HG02973 (cell line): ENCODE measurements around the gene IFIT2.
A peak's percentile ranks its signal among the peaks of the same experiment; 100 is the strongest.
"Not testable (repeated sequence)": the region's sequence is repeated elsewhere in the genome, so short reads cannot be mapped to it uniquely, and the experiment has no call there.

Experiments used
- ATAC-seq: cut with Tn5 transposase; IDR thresholded peaks from one replicate; pipeline ENCODE4 v1.9.1; 2021; ENCODE audit warnings: moderate library complexity; ENCODE audit not compliant: unreplicated experiment

The IFIT2 gene

DNA sequence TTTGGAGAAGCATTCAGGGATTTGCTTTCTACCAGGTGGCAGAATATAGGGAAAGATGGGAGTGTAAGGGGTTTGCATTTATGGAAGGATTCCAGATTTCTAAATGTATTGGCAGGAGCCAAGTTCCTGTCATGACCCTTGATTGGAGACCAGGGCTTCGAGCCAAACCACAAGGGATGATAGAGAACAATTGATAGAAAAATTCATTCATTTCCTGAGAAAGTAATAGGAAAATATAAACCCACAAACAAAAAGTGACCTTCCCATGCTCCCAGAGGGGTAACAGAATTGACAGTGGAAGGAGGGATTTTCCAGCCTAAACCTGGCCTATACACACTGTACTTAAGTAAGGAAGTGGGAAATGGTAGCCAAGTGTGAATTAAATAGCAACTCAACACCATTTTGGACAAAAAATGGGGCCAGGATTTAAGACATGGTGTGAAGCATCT is 22.4 kb upstream of the IFIT2 start:
- no peak for ATAC-seq

DNA sequence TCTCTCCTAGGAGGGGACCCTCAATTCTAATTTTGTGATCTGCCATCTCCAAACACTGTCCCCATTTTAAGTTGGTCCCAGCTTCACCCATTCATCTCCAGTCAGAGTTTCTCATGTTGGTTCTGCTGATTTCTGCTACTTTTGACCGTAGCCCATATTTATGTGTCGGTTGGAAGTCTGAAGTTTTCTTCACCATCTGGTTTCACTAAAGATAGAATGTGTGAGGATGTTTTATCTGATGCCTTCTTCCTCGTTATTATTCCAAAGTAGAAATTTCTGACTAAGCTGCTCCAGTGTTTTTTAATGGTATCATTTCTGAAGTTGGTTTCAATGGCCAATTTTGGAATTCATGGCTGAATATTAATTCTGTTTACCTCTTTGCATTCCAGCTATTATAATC is 21.3 kb upstream of the IFIT2 start:
- no peak for ATAC-seq

DNA sequence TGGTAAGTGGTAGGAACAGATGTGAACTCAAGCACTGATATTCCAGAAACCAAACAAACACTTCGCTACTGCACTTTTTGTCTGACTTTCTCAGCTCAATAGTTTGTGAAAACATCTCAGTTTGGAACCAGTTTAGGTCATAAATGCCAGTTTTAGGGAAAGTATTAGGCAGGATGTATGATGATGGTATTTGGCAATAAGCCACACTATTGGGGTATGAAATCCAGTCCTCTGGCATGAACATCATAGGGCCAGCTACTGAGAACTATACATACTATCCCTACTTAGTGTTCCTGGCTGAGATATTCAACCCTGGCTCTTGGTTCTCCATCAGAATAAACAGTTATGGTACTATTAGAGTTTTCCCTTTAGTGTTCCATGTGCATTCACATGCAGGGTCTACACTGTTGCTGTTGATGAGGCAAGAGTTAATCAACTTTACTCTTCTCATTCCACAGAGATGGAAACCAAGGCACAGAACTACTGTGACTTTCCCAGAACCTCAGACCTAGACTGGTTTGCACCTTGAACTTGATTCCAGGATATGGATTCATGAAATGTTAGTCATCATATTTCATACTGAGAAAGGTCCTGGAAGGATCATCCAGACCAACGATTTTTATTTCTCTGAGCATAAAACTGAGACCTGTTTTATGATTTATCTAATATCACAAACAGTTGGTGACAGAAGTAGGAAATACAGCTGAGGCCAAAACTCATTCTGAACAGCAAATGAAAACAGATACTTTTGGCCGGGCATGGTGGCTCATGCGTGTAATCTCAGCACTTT is 20.0 kb upstream of the IFIT2 start:
- ATAC-seq, result no peak

DNA sequence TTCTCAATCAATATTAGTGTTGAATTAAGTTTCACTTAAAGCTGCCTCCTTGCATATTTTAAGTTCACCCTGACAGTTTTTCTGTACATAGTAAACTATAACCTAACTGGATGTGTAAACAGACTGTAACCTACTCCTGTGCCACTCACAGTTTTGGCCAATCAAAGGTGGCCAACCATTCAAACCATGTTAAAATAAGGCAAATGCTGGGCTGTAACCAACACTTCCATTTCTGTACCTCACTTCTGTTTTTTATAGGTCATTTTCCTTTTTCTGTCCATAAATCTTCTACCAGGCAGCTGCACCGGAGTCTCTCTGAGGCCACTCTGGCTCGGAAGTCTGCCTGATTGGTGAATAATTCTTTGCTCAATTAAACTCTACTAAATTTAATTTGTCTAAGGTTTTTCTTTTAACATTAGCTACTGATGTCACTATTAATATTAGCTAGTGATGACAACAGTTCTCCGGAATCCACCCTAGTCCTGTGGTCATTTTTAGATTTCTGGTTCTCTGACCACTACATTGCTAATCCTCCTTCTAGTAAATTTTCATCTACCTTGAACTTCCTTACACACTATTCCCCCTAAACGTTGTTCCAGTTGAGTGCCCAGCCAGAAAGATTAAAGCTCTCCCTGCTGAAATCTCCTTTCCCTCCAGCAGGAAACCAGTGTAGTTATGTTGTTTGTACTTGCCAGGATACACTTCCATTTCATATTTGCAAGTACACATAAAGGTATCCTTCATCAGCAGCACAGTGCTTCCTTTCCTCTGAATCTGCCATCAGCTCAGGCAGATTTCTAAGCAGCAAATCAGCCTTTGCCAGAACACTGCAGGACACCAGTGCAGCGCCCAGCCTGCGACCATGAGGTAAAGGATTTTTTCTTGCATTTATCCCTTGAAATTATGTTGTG is 18.6 kb upstream of the IFIT2 start:
- no peak for ATAC-seq

DNA sequence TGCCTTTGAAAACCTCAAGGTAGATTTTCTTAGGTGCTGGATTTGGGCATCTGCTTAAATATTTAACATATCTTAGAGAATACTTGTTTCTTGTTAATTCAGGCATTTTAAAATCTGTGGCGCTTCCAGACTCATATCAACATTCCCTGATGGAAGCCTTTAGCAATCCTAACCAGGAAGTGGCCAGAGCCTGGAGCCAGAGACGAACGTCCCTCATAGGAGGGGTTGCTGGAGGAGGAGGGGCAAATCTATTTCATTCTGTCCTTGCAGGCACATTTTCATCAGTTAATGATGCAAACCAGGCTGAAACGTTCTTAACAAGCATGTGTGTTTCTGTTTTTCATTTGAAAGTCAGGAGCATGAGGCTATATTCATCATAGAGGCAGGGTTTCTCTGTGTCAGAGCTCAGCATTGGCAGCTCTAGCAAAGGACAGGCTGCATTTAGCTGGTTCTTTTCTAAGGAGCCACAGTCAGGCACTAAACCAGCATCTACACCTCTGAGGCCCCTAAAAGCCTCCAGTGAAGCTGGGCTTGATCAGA is 17.8 kb upstream of the IFIT2 start:
- ATAC-seq, result no peak

DNA sequence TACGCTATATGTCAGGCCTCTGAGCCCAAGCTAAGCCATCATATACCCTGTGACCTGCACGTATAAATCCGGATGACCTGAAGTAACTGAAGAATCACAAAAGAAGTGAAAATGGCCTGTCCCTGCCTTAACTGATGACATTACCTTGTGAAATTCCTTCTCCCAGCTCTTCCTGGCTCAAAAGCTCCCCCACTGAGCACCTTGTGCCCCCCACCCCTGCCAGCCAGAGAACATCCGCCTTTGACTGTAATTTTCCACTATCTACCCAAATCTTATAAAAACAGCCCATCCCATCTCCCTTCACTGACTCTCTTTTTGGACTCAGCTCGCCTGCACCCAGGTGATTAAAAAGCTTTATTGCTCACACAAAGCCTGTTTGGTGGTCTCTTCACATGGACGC is 17.1 kb upstream of the IFIT2 start:
- not testable (repeated sequence) for ATAC-seq

DNA sequence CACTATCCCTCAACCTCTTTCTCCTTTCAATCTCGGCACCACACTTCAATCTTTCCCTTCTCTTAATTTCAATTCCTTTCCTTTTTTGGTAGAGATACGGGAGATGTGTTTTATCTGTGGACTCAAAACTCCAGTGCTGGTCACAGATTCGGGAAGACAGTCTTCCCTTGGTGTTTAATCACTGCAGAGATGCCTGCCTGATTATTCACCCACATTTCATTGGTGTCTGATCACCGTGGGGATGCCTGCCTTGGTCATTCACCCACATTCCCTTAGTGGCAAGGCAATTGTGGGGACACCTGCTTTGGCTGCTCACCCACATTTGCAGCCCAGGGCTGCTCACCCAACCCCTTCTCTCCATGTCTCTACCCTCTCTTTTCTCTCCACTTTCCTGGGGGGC is 16.5 kb upstream of the IFIT2 start:
- not testable (repeated sequence) for ATAC-seq

DNA sequence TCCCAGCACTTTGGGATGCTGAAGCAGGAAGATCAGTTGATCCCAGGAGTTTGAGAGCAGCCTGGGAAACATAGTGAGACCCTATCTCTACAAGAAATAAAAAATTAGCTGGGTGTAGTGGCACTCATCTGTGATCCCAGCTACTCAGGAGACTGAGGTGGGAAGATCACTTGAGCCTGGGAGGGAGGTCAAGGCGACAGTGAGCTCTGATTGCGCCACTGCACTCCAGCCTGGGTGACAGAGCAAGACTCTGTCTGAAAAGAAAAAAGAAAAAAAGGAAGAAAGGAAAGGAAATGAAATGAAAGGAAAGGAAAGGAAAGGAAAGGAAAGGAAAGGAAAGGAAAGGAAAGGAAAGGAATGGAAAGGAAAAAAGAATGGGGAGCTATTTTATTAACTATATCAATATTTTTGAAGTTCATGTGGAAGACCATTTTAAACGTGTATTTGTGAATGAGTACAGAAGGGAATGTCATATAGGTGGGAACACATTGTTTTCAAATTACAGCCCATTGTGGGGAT is 7.1 kb upstream of the IFIT2 start:
- no peak for ATAC-seq

DNA sequence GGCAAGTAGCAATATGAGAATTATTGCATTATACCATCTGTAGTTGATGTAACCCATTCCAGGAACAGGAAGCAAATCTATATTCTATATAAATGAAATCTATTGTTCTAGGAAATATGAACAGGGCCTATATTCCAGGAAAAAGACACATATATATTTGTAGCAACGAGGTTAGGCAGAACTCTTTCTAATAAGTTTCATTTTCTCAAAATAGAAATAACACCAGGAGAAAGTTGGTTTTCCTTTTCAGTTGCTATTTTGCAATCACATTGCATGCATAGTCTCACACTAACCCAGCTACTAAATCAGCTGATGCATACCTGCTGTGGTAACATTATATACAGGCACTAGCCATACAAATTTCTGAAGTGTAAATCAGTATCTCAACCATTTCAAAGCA is 6.2 kb upstream of the IFIT2 start:
- no peak for ATAC-seq

DNA sequence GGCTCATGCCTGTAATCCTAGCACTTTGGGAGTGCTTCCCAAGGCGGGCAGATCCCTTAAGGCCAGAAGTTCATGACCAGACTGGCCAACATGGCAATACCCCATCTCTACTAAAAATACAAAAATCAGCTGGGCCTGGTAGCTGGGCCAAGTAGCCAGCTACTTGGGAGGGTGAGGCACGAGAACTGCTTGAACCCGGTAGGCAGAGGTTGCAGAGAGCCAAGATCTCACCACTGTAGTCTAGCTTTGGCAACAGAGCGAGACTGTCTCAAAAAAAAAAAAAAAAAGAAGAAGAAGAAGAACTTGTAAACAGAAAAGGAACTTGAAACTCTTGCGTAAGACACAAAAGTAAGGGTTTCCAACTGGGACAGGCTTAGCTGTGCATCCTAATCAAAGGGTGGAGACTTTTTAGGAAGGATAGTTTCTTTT is 5.6 kb upstream of the IFIT2 start:
- ATAC-seq, result no peak

DNA sequence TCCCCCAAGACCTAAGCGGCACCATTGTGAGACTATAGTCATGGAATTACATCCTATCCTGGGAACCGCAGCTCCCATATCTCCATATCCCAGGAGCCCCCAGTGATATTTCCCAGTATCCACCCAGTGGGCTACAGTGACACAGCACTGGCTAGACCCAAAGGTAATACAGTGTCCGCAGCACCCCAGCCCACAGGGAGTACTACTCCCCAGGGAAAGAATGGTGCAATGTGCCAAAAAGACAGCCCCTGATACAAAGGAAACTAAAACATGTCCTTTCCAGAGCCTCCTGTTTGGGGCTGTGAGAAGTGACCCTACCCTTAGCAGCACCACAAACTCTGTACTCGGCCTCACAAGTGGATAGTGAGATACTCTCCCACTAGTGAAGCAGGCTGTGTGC is 4.5 kb upstream of the IFIT2 start:
- ATAC-seq, result no peak

DNA sequence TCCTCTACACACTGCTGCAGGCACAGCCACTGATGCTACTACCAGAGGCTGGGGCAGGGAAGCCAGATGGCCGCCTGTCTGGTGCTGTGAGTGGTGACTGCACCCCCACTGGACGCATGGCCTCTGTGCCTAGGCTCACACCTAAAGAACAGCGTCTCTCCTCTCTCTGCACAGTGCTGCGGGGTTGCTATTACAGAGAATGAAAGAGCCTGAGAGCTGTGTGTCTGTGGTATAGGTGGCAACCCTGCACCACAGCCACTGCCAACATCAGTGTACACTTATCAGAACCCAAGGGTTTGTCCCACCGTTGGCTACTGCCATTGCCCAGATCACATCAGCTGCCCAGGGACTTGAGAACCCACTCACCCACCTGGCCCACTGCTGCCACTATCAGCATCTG is 4.1 kb upstream of the IFIT2 start:
- no peak for ATAC-seq

DNA sequence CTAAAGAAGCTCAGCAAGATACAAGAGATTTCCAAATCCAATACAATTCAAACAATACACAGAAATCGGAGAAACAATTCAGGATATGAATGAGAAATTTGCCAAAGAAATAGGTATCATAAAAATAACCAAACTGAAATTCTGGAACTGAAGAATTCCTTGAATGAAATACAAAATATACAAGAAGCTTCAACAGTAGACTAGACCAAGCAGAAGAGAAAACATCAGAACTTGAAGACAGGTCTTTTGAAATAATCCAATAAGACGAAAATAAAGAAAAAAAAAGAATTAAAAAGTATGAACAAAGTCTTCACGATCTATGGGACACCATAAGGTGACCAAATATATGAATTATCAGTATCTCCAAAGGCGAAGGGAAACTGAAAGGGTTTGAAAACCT is 2.8 kb upstream of the IFIT2 start:
- ATAC-seq, result no peak

DNA sequence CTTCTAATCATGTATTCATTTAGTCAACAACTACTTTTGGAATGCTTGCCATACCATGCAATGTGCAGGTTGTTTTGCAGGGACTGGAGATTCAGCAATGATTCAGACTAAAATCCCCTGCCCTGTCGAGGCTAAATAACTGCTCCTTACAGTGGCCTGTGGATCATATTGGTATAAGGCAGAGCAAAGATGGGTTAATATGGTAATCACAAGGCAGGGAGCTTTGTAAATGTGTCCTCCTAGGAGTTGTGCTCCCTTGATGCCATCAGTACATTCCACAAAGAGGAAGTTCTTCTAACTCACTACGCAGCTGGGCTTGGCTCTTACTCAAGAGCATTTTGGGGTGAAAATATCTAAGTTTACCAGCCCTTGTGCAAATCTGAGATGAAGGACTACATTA is 614 bp upstream of the IFIT2 start:
- ATAC-seq, result peak; percentile 22

DNA sequence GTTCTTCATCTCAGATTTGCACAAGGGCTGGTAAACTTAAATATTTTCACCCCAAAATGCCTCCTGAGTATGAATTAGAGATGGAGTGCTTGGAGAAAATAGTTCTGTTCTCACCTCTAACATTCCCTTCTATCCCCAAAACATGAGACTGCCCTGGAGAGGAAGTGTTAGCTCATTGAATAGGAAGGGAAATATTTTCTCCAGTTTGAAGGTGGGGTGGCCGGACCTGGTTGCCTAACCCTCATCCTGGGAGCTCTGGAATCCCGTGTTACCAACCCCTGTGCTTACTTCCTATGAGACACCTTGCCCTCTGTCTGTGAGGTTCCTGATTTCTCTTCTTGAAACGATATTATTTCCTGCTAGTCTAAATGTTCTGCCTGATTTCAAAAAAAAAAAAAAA is 779 bp downstream of the IFIT2 start:
- no peak for ATAC-seq

DNA sequence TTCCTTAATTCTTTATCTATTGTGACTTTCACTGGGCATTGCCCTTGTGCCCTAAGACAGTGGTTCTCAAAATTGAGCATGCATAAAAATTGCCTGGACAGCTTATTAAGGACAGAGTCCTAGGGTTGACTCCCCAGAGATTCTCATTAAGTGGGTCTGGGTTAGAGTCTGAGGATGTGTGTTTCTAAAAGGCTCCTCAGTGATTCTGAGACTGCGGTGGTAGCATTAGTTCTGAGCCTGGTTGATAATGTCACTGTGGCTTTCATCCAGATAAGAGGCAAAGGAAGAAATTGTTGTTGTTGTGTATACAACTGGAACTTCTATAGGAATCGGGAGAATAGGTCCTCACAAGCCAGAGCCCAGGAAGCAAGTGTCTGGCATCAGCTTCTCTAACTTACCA is 1.3 kb downstream of the IFIT2 start:
- no peak for ATAC-seq

DNA sequence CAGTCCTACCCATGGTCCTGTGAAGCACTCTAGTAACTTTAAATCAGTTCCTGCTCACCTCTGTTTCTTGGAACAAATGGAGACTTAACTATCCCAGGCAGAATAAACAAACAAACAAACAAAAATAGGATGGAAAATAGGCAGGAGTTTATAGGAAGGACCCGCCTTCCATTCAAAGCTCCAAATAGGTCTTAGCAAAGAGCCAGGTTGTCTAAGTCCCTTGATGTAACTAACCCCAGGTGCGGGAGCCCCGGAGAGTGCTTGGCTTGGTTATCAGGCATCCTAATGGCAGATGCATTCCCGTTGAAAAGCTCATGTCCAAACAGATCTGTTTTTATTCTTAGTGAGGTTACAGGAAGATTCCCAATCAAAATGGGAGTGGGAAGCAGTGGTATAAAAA is 2.2 kb downstream of the IFIT2 start:
- ATAC-seq, result no peak

DNA sequence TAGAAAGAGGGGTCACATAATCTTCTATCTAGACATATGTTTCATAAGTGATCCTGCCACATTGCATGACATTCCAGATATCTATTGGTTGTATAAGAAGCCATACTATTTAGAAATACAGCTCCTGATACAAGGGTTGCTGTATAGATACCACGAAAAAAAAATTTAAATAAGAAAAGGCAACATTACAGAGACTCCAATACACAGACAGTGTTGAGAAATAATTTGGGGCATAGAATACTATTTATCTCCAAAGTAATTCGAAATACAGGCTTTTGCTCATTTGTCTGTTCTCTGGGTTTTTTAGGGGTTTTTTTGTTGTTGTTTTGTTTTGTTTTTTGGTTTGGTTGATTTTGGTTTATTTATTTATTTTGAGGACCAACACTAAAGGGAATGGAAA is 2.6 kb downstream of the IFIT2 start:
- ATAC-seq, result no peak

DNA sequence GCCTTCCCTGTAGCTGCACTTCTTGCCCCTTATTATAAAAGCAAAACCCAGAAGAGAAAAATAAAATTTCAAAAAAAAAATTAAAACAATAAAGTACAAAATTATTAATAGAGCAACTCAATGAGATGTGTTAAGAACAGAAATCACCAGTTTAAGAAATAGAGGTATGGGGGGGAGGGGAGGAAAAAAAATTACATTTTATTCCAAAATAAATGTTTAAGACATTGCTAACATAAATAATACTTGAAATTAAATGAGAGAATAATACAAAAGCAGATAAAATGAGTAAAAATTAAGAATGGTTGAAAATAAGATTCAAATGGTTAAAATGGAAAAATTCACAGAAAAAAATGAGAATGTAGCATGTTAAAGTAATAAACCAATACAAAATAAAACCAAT is 3.1 kb downstream of the IFIT2 start:
- no peak for ATAC-seq

DNA sequence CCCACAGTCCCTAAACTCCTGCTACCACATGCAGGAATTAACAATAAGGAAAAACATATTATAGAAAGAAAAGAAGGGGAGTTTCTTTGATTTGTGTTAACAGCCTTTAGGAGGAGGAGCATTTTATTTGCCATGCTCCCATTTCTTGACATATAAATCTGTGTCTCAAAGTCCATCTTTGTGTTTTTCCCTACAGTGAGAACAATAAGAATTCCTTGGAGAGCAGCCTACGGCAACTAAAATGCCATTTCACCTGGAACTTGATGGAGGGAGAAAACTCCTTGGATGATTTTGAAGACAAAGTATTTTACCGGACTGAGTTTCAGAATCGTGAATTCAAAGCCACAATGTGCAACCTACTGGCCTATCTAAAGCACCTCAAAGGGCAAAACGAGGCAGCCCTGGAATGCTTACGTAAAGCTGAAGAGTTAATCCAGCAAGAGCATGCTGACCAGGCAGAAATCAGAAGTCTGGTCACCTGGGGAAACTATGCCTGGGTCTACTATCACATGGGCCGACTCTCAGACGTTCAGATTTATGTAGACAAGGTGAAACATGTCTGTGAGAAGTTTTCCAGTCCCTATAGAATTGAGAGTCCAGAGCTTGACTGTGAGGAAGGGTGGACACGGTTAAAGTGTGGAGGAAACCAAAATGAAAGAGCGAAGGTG is 4.1 kb downstream of the IFIT2 start:
- no peak for ATAC-seq
